Left kidney (tissue), 2 donors: ENCODE measurements around the gene VIPR1. TPM values are rescaled to one million over a fixed set of nuclear protein-coding genes. Genes with fewer than 3 reads are reported as not detected.
"Not testable (repeated sequence)": the region's sequence is repeated elsewhere in the genome, so short reads cannot be mapped to it uniquely, and the experiment has no call there.

ENCODE experiments used
- DNase-seq: peaks from one replicate; pipeline ENCODE4 v3.0.0-alpha.2; 2013
- polyA plus RNA-seq: library from polyadenylated mRNA; unstranded; fragments of 120-200 nt; gene quantifications from one replicate; pipeline ENCODE4 v1.2.1, GENCODE V29; 2013; ENCODE audit not compliant: insufficient read length

VIPR1 gene
- polyA plus RNA-seq, 1 donor: 1.9 TPM

DNA sequence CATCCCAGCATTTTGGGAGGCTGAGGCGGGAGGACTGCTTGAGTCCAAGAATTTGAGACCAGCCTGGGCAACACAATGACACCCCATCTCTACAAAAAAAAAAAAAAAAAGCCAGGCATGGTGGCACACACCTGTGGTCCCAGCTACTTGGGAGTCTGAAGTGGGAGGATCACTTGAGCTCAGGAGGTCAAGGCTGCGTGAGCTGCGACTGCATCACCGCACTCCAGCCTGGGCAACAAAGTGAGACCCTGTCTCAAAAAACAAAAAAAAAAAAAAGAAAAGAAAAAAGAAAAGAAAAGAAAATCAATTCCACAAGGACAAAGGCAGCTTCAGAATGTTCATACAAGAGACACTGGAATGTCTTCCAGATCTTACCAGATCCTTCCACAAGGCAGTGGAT lies 76.9 kb downstream of the VIPR1 start:
- DNase-seq: not testable (repeated sequence)

DNA sequence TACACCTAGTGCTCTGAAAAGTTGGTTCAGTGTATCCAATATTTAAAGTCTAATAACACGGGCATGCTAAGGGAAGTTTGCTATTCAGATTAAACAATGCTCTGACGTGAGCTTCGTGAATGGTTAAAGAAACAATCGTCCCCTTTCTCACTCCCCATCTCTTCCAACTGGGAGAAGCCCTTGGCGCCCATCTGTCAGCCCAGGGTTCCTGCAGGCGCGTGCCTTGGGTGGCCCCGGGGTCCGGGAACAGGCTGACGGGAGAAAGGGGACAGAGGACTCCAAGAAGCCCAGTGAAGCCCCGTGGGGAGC lies 78.9 kb downstream of the VIPR1 start:
- no peak for DNase-seq

DNA sequence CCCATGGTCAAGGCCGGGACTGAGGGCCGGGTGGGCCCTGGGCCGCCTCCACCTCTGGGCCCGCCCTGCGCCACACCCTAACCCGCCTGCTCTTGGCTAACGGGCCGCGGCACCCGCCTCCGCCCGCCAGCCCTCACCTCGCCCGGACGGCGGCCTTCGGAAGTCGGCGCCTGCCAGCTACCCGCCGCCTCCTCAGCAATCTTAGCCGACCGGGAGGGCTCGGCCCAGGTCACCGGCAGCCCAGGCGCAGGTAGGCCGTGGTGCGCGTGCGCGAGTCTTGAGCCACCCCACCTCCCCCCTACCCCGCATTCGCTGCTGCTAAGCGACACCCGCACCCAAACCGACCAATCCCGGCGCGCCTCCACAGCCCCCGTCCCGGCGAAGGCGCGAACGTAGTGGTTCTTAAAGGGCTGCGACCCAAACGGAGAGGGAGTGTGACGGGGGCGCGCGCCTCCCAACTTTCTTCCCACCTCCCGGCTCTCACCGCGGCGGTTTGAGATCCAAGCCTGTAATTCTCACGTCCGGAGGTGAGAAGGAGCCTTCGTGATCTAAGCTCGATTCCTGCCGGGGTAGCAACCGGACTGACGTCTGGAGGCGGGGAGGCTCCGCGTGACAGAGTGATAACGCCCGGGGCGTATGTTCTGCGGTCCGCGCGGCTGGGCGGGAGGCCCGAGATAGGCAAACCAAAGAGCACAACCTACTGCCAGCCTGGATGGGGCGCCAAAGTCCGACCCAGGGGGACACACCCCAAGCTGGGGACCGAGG lies 79.4 kb downstream of the VIPR1 start, which contains the start of gene SEC22C:
Gene SEC22C, minus strand, starts transcription at position 259 of the 765 bp plus-strand sequence. CDS start 12,921 bp downstream, outside the sequence.
- DNase-seq: peak; percentile 93

DNA sequence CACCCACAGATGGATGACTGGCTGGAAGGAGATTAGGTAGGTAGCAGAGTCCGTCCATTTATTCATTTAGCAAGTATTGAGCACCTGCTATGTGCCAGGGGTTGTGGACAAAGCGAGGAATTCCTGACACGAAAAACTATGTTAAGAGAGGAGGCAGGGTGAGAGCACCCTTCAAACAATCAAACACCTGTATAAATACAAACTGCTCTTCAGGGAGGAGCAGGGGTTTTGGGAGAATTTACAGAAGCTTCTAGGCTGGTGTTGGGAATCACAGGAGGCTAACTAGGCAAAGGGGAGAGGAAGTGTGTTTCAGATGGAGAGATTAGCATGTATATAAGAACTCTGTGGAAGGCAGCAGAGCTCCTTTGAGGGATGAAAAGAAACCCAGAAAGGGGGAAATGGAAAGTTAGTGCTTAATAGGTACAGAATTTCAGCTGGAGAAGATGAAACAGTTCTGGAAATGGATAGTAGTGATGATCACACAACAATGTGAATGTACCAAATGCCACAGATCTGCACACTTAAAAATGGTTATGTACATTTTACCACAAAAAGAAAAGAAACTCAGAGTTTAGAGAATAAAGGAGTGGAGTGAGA lies 80.1 kb downstream of the VIPR1 start:
- DNase-seq: no peak

Other genes starting within 250 kb of the VIPR1 start
- not detected for gene CCK, start 236.5 kb upstream of the VIPR1 start, polyA plus RNA-seq
- gene LYZL4, start 92.0 kb upstream of the VIPR1 start, polyA plus RNA-seq: not detected
- gene SEC22C, start 79.3 kb downstream of the VIPR1 start, polyA plus RNA-seq: 49.7 TPM
- 23.9 TPM for gene SS18L2, start 88.2 kb downstream of the VIPR1 start, polyA plus RNA-seq
- 220 TPM for gene NKTR, start 98.0 kb downstream of the VIPR1 start, polyA plus RNA-seq
- gene ZBTB47, start 151.1 kb downstream of the VIPR1 start, polyA plus RNA-seq: 12.7 TPM
- not detected for gene KLHL40, start 182.9 kb downstream of the VIPR1 start, polyA plus RNA-seq
- gene HHATL, start 200.2 kb downstream of the VIPR1 start, polyA plus RNA-seq: 0.88 TPM